MCF 10A (cell line): Measurements from ENCODE around the gene PPCDC. TPM values are rescaled to one million over a fixed set of nuclear protein-coding genes. Genes with fewer than 3 reads are reported as not detected.
A peak's percentile ranks its signal among the peaks of the same experiment; 100 is the strongest.

ENCODE experiments used
- BruUV-seq: library from RNA; stranded (reverse); fragments of 400-500 nt; replicated peaks from 2 replicates; lab custom pipeline; 2021; lab: Mats Ljungman, UMichigan
- CTCF ChIA-PET: fragments of 300-600 bp; sonication (Branson Sonifier 250); formaldehyde crosslinking; extraction: SDS; loops from one replicate; lab custom pipeline; 2021; ENCODE audit warnings: antibody characterized with exemption, inconsistent platforms; lab: Yijun Ruan, JAX
- POLR2A ChIA-PET: fragments of 300-600, 350-650 bp; sonication (Branson Sonifier 250); formaldehyde crosslinking; extraction: SDS; loops from one replicate; lab custom pipeline; 2020; ENCODE audit warnings: antibody characterized with exemption, inconsistent platforms; lab: Yijun Ruan, JAX
- DNase-seq: peaks from one replicate; pipeline ENCODE4 v3.0.0-alpha.2; 2018; ENCODE audit not compliant: unreplicated experiment
- H3K27ac Mint-ChIP-seq: one replicate; pipeline ENCODE4 v1.8.0; 2022; ENCODE audit warnings: mild to moderate bottlenecking, low read depth, mixed read lengths; ENCODE audit not compliant: unreplicated experiment
- H3K27me3 Mint-ChIP-seq: one replicate; pipeline ENCODE4 v1.8.0; 2022; ENCODE audit warnings: mixed read lengths; ENCODE audit not compliant: insufficient read depth, unreplicated experiment
- H3K36me3 Mint-ChIP-seq: one replicate; pipeline ENCODE4 v1.8.0; 2022; ENCODE audit warnings: mild to moderate bottlenecking, moderate library complexity, mixed read lengths; ENCODE audit not compliant: insufficient read depth, unreplicated experiment
- H3K4me1 Mint-ChIP-seq: one replicate; pipeline ENCODE4 v1.8.0; 2022; ENCODE audit warnings: mixed read lengths; ENCODE audit not compliant: insufficient read depth, unreplicated experiment
- H3K4me3 Mint-ChIP-seq: one replicate; pipeline ENCODE4 v1.8.0; 2022; ENCODE audit warnings: mild to moderate bottlenecking, moderate library complexity, mixed read lengths; ENCODE audit not compliant: unreplicated experiment
- H3K9me3 Mint-ChIP-seq: one replicate; pipeline ENCODE4 v1.8.0; 2022; ENCODE audit warnings: mixed read lengths; ENCODE audit not compliant: unreplicated experiment
- CTCF ChIP-seq: fragments of 200-600 bp; IDR thresholded peaks from one replicate; pipeline ENCODE4 v1.8.0; 2022; ENCODE audit warnings: antibody characterized with exemption, mild to moderate bottlenecking; ENCODE audit not compliant: unreplicated experiment
- intact Hi-C: fragments of 100-400 bp; cut with micrococcal nuclease; formaldehyde crosslinking; loops from 2 replicates; pipeline ENCODE4 v1.14.1; 2022
- total RNA-seq: library from RNA; stranded (reverse); gene quantifications from 2 replicates; pipeline ENCODE4 v1.2.3, GENCODE V29; 2022

Gene PPCDC
- total RNA-seq, 1 experiment from 2014 or later, result 25.1 TPM

GRCh38 chr15:74994685-74995084 lies 28.7 kb upstream of the PPCDC start:
- no peak for DNase-seq
- Mint-ChIP-seq H3K4me1 (peaks cover 11% of the 10 kb centered on the region), H3K36me3 (no peaks in the 10 kb centered on the region), H3K27ac (no peak overlapping the region), H3K27me3 (peaks cover 64% of the 10 kb centered on the region), H3K4me3 (peak overlapping the region; percentile 67), H3K9me3 (no peaks in the 10 kb centered on the region)
- ChIA-PET CTCF (interaction anchor here (0.6 to 0.7 kb wide), 3 partner anchors 223 to 882 kb away, joined by 3 to 4 read pairs (median 3); partner anchors contain the start of gene SNX33), POLR2A (interaction anchor here (0.6 to 1.4 kb wide), 5 partner anchors 16 to 374 kb away, joined by 3 to 10 read pairs (median 4); partner anchors contain the start of genes MAN2C1 and PPCDC)
- TF ChIP-seq CTCF, result no peak
- intact Hi-C loops, result no loop called here
- BruUV-seq, result no TSS peak

- BruUV-seq, result no TSS peak
- DNase-seq, result peak; percentile 91
- Mint-ChIP-seq H3K4me1 (peaks cover 11% of the 10 kb centered on the region), H3K27ac (no peak within 1 kb of the TSS), H3K9me3 (no peaks in the 10 kb centered on the region), H3K27me3 (peaks cover 63% of the 10 kb centered on the region), H3K36me3 (no peaks in the 10 kb centered on the region), H3K4me3 (peak within 1 kb of the TSS; percentile 67)
- ChIA-PET CTCF (interaction anchor here (0.6 to 0.7 kb wide), 2 partner anchors 224 to 881 kb away, joined by 3 to 4 read pairs; no protein-coding TSS in a partner anchor), POLR2A (interaction anchor here (0.6 to 1.4 kb wide), 7 partner anchors 17 to 373 kb away, joined by 3 to 10 read pairs (median 3); partner anchors contain the start of genes MAN2C1 and PPCDC)
- TF ChIP-seq CTCF, result no peak
- intact Hi-C loops, result no loop called here
These were observed 28.1 kb upstream of the PPCDC start, which contains the start of gene SCAMP5 for GRCh38 chr15:74995182-74995778. TSS of gene SCAMP5 (plus strand) at chr15:74995563. CDS start at chr15:75011840, 16,277 bp downstream.

- Mint-ChIP-seq H3K4me1 (peaks cover 11% of the 10 kb centered on the region), H3K27me3 (peaks cover 63% of the 10 kb centered on the region), H3K9me3 (no peaks in the 10 kb centered on the region), H3K36me3 (no peaks in the 10 kb centered on the region), H3K27ac (no peak overlapping the region), H3K4me3 (peak overlapping the region; percentile 67)
- no peak for TF ChIP-seq CTCF
- no peak for DNase-seq
- BruUV-seq, result no TSS peak
- intact Hi-C loops, result no loop called here
- ChIA-PET CTCF (interaction anchor here (0.6 to 0.9 kb wide), 2 partner anchors 160 to 365 kb away, joined by 3 read pairs; no protein-coding TSS in a partner anchor), POLR2A (interaction anchor here (0.5 to 1.4 kb wide), 7 partner anchors 18 to 372 kb away, joined by 3 to 10 read pairs (median 3); partner anchors contain the start of genes MAN2C1 and PPCDC)
These were observed 27.3 kb upstream of the PPCDC start for GRCh38 chr15:74995779-74996765.
